A549 (cell line): ENCODE measurements around the gene SORCS2. TPM values are rescaled to one million over a fixed set of nuclear protein-coding genes. Genes with fewer than 3 reads are reported as not detected.

Experiments used
- ATAC-seq, 2 experiments: fragments of 200-7000 bp in 1 of 2; fragments of >200 bp in 1 of 2; cut with Nextera tagmentation in 1 of 2; cut with Tn5 transposase in 1 of 2; 3 replicates each; pipeline versions ENCODE4 v1.8.0 to v1.9.1; 2018 to 2020; ENCODE audit warnings: mild to moderate bottlenecking in 1 of 2, moderate library complexity in 1 of 2
- CTCF ChIA-PET: fragments of 300-600 bp; sonication (Branson Sonifier 250); formaldehyde crosslinking; extraction: SDS; loops from one replicate; lab custom pipeline; 2021; ENCODE audit warnings: antibody characterized with exemption, inconsistent platforms; lab: Yijun Ruan, JAX
- POLR2A ChIA-PET: fragments of 350-600 bp; formaldehyde crosslinking; extraction: SDS; loops from one replicate; lab custom pipeline; 2021; ENCODE audit warnings: antibody characterized with exemption, inconsistent platforms; lab: Yijun Ruan, JAX
- DNase-seq, 2 experiments: peaks; one replicate each; pipeline versions ENCODE4 v3.0.0 to v3.0.0-alpha.2; 2011 to 2016; ENCODE audit warnings: low read depth in 1 of 2, low spot score in 1 of 2
- FAIRE-seq: peaks from 2 replicates; lab custom pipeline; 2011; peaks lifted over from hg19 to GRCh38; lab: Jason Lieb, UNC
- H3K27ac ChIP-seq, 2 experiments: fragments of >200 bp; sonication (Bioruptor Twin); formaldehyde crosslinking; 3 replicates each; pipeline ENCODE4 v1.5.1; 2016 to 2017
- H3K4me1 ChIP-seq: fragments of >200 bp; sonication (Bioruptor Twin); formaldehyde crosslinking; 3 replicates; pipeline ENCODE4 v1.6.1; 2016
- H3K4me2 ChIP-seq: fragments of >200 bp; sonication (Bioruptor Twin); formaldehyde crosslinking; 3 replicates; pipeline ENCODE4 v1.6.1; 2016
- H3K4me3 ChIP-seq: fragments of >200 bp; sonication (Bioruptor Twin); formaldehyde crosslinking; 3 replicates; pipeline ENCODE4 v1.5.1; 2016
- H3K9me3 ChIP-seq: fragments of >200 bp; sonication (Bioruptor Twin); formaldehyde crosslinking; 3 replicates; pipeline ENCODE4 v1.6.1; 2016
- BHLHE40 ChIP-seq: IDR thresholded peaks from 2 replicates; pipeline ENCODE4 v1.6.1; 2012; ENCODE audit warnings: low read depth, low read length, inconsistent platforms
- CEBPB ChIP-seq, 2 experiments: fragments of >200 bp in 1 of 2; sonication (Bioruptor Twin) in 1 of 2; formaldehyde crosslinking in 1 of 2; IDR thresholded peaks; 2 replicates each; pipeline ENCODE4 v1.6.1; 2012 to 2016
- CHD2 ChIP-seq: fragments of 150-350 bp; IDR thresholded peaks from 2 replicates; pipeline ENCODE4 v1.6.1; 2014; ENCODE audit warnings: low read length; ENCODE audit not compliant: partially characterized antibody
- EHF ChIP-seq: fragments of 250-450 bp; sonication (Bioruptor Pico); IDR thresholded peaks from 2 replicates; pipeline ENCODE4 v1.5.0; 2020; ENCODE audit warnings: mild to moderate bottlenecking
- EHMT2 ChIP-seq: fragments of 200-600 bp; sonication (generic); IDR thresholded peaks from 2 replicates; pipeline ENCODE4 v1.6.1; 2016; ENCODE audit warnings: antibody characterized with exemption, low read depth, mild to moderate bottlenecking, moderate library complexity
- ESRRA ChIP-seq: fragments of 150-350 bp; IDR thresholded peaks from 2 replicates; pipeline ENCODE4 v1.6.1; 2014; ENCODE audit warnings: mild to moderate bottlenecking, low read length, borderline replicate concordance
- FOXS1 ChIP-seq: fragments of 250-450 bp; sonication (Bioruptor Pico); IDR thresholded peaks from 2 replicates; pipeline ENCODE4 v1.5.0; 2020; ENCODE audit warnings: mild to moderate bottlenecking, moderate library complexity
- HDAC2 ChIP-seq: fragments of 200-600 bp; sonication (generic); IDR thresholded peaks from 2 replicates; pipeline ENCODE4 v1.6.1; 2016
- HOXB13 ChIP-seq: fragments of 250-450 bp; sonication (Bioruptor Pico); IDR thresholded peaks from 2 replicates; pipeline ENCODE4 v1.5.0; 2020; ENCODE audit warnings: low read depth, mild to moderate bottlenecking, moderate library complexity
- JUNB ChIP-seq: fragments of >200 bp; sonication (Bioruptor Twin); formaldehyde crosslinking; IDR thresholded peaks from 2 replicates; pipeline ENCODE4 v1.6.1; 2016
- KDM5A ChIP-seq: fragments of 200-600 bp; sonication (generic); IDR thresholded peaks from 2 replicates; pipeline ENCODE4 v1.6.1; 2016; ENCODE audit warnings: antibody characterized with exemption, mild to moderate bottlenecking
- MAZ ChIP-seq: fragments of 150-350 bp; IDR thresholded peaks from 2 replicates; pipeline ENCODE4 v1.6.1; 2014; ENCODE audit warnings: antibody characterized with exemption, low read depth, low read length, borderline replicate concordance
- NPAS2 ChIP-seq: fragments of 250-450 bp; sonication (Bioruptor Pico); IDR thresholded peaks from 2 replicates; pipeline ENCODE4 v1.8.0; 2022; ENCODE audit warnings: mild to moderate bottlenecking, moderate library complexity, borderline replicate concordance
- PHF8 ChIP-seq: fragments of 200-600 bp; sonication (generic); IDR thresholded peaks from 2 replicates; pipeline ENCODE4 v1.6.1; 2016; ENCODE audit warnings: low read depth, mild to moderate bottlenecking, antibody characterized with exemption, moderate library complexity, borderline replicate concordance
- POLR2AphosphoS2 ChIP-seq: conservative IDR thresholded peaks from 2 replicates; pipeline ENCODE4 v1.6.1; 2012; ENCODE audit warnings: low read length, improper control_type of control experiment, inconsistent platforms
- RCOR1 ChIP-seq: fragments of 150-350 bp; IDR thresholded peaks from 2 replicates; pipeline ENCODE4 v1.6.1; 2014; ENCODE audit warnings: antibody characterized with exemption, low read length, low read depth
- RFX5 ChIP-seq: fragments of 450-650 bp; IDR thresholded peaks from 2 replicates; pipeline ENCODE4 v1.7.1; 2014; ENCODE audit warnings: antibody characterized with exemption, mild to moderate bottlenecking, moderate library complexity
- SMC3 ChIP-seq: fragments of >200 bp; sonication (Bioruptor Twin); formaldehyde crosslinking; IDR thresholded peaks from 3 replicates; pipeline ENCODE4 v1.6.1; 2018; ENCODE audit warnings: inconsistent platforms
- TP53 ChIP-seq: fragments of 250-450 bp; sonication (Bioruptor Pico); IDR thresholded peaks from 2 replicates; pipeline ENCODE4 v1.5.0; 2021; ENCODE audit warnings: mild to moderate bottlenecking, moderate library complexity
- ZFP36 ChIP-seq: fragments of 450-650 bp; IDR thresholded peaks from 2 replicates; pipeline ENCODE4 v1.6.1; 2014; ENCODE audit warnings: borderline replicate concordance; ENCODE audit not compliant: partially characterized antibody
- WGBS: methylation state at CpG from one replicate; pipeline ENCODE4 v1.1.6; 2017; ENCODE audit errors: missing lambda C conversion rate; 5-methylcytosine and 5-hydroxymethylcytosine counted together
- polyA plus RNA-seq, 4 experiments: library from polyadenylated mRNA; depleted of rRNA in 3 of 4; stranded (reverse); fragments of >200 nt; fragmentation: RNase III in 1 of 4; extraction: RNeasy Plus Mini Kit Qiagen cat#74134 plus additional on column Dnase treatment in 1 of 4; gene quantifications; 2 replicates in 3 of 4; 3 replicates in 1 of 4; pipeline ENCODE4 v1.2.3, GENCODE V29; 2011 to 2017
- TF ChIP-seq, protein P1 (sequence below): IDR thresholded peaks from 2 replicates; pipeline ENCODE4 v1.6.1; 2012; ENCODE audit warnings: low read depth, borderline replicate concordance
- TF ChIP-seq, protein P2 (sequence below): fragments of 250-450 bp; sonication (Bioruptor Pico); IDR thresholded peaks from 2 replicates; pipeline ENCODE4 v1.5.0; 2021; ENCODE audit warnings: mild to moderate bottlenecking, moderate library complexity, borderline replicate concordance
- TF ChIP-seq, protein P3 (sequence below): fragments of >200 bp; sonication (Bioruptor Twin); formaldehyde crosslinking; IDR thresholded peaks from 3 replicates; pipeline ENCODE4 v1.5.1; 2016
- TF ChIP-seq, protein P4 (sequence below): fragments of >200 bp; sonication (Bioruptor Twin); formaldehyde crosslinking; IDR thresholded peaks from 2 replicates; pipeline ENCODE4 v1.6.1; 2016
- TF ChIP-seq, protein P5 (sequence below): fragments of 250-450 bp; sonication (Bioruptor Pico); IDR thresholded peaks from 2 replicates; pipeline ENCODE4 v1.5.0; 2020; ENCODE audit warnings: low read depth, mild to moderate bottlenecking, moderate library complexity
- TF ChIP-seq, protein P6 (sequence below): IDR thresholded peaks from 2 replicates; pipeline ENCODE4 v1.6.1; 2012

The SORCS2 gene
- polyA plus RNA-seq, 2 of the 4 experiments (the other 2 are of a cell fraction) = 1.4 to 4.6 TPM

DNA sequence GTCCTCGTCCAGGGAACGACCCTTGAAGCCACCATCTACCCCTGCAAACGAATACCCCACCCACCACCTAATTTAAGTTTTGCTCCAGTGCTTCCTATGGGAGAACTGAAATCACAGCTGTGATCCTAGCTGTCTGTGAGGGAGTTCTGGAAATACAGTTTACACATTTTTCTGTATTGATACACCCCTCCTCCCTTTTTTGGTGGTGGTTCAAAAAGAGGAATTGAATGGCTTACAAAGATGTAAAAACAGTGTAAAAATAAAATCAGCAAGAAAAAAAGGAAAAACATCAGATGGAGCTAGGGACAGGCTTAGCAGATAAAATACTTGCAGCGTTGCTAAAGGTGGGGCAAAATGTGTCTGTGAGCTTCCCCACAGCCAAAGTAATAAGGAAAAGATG lies 86.6 kb downstream of the SORCS2 start:
- H3K4me1 ChIP-seq = no peaks in the 10 kb centered on the region
- no peak overlapping the region for H3K27ac ChIP-seq
- TF ChIP-seq MAZ = no peak
- TF ChIP-seq TP53 (CRISPR knock-in tag) = no peak
- no peak for TF ChIP-seq POLR2AphosphoS2
- TF ChIP-seq, protein P1, sequence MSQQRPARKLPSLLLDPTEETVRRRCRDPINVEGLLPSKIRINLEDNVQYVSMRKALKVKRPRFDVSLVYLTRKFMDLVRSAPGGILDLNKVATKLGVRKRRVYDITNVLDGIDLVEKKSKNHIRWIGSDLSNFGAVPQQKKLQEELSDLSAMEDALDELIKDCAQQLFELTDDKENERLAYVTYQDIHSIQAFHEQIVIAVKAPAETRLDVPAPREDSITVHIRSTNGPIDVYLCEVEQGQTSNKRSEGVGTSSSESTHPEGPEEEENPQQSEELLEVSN = no peak
- no peak for TF ChIP-seq EHF (CRISPR knock-in tag)
- TF ChIP-seq HOXB13 (CRISPR knock-in tag) = no peak
- no peak for TF ChIP-seq PHF8
- TF ChIP-seq, protein P2, sequence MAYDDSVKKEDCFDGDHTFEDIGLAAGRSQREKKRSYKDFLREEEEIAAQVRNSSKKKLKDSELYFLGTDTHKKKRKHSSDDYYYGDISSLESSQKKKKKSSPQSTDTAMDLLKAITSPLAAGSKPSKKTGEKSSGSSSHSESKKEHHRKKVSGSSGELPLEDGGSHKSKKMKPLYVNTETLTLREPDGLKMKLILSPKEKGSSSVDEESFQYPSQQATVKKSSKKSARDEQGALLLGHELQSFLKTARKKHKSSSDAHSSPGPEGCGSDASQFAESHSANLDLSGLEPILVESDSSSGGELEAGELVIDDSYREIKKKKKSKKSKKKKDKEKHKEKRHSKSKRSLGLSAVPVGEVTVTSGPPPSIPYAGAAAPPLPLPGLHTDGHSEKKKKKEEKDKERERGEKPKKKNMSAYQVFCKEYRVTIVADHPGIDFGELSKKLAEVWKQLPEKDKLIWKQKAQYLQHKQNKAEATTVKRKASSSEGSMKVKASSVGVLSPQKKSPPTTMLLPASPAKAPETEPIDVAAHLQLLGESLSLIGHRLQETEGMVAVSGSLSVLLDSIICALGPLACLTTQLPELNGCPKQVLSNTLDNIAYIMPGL (CRISPR knock-in tag) = no peak
- TF ChIP-seq ZFP36 = no peak
- no peak for TF ChIP-seq RFX5
- TF ChIP-seq NPAS2 (CRISPR knock-in tag) = no peak
- ChIA-PET CTCF (interaction anchor here (1.3 to 2.0 kb wide), 3 partner anchors 17 to 87 kb away, joined by 4 to 6 read pairs (median 6); no protein-coding TSS in a partner anchor), POLR2A (no interaction called here)
- WGBS = 60% methylated on average over 4 of the region's 4 CpGs
- no peak overlapping the region for H3K4me3 ChIP-seq
- no peak for ATAC-seq
- H3K4me2 ChIP-seq = no peak overlapping the region
- no peaks in the 10 kb centered on the region for H3K9me3 ChIP-seq
- DNase-seq = no peak
- no peak for FAIRE-seq

DNA sequence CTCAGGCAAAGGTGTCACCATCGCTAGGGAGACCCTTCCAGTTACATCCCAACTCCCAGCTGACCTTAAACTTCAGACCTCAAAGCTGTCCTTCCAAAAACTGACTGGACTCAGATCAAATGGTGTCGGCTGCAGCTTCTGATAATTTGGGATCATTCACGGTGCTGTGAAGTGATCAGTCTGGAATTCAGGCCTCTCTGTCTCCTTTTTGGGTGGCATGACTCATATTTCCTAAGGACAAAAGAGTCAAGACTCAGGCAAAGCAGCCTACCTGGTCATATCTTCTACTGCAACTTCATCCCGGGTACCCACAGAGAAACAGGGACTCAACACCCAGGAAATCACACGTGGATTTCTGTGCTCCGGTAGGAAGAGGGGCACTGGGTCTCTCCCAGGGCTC lies 87.6 kb downstream of the SORCS2 start:
- TF ChIP-seq TP53 (CRISPR knock-in tag) (no peak), FOXS1 (CRISPR knock-in tag) (no peak)
- 47% methylated on average over 5 of the region's 6 CpGs for WGBS
- FAIRE-seq = no peak
- Histone ChIP-seq H3K4me3 (no peak overlapping the region), H3K9me3 (no peaks in the 10 kb centered on the region), H3K4me1 (no peaks in the 10 kb centered on the region), H3K27ac (no peak overlapping the region), H3K4me2 (no peak overlapping the region)
- POLR2A ChIA-PET = no interaction called here
- CTCF ChIA-PET = interaction anchor here (1.5 to 2.0 kb wide), 2 partner anchors 16 to 88 kb away, joined by 6 read pairs; no protein-coding TSS in a partner anchor
- no peak for DNase-seq
- ATAC-seq = no peak

DNA sequence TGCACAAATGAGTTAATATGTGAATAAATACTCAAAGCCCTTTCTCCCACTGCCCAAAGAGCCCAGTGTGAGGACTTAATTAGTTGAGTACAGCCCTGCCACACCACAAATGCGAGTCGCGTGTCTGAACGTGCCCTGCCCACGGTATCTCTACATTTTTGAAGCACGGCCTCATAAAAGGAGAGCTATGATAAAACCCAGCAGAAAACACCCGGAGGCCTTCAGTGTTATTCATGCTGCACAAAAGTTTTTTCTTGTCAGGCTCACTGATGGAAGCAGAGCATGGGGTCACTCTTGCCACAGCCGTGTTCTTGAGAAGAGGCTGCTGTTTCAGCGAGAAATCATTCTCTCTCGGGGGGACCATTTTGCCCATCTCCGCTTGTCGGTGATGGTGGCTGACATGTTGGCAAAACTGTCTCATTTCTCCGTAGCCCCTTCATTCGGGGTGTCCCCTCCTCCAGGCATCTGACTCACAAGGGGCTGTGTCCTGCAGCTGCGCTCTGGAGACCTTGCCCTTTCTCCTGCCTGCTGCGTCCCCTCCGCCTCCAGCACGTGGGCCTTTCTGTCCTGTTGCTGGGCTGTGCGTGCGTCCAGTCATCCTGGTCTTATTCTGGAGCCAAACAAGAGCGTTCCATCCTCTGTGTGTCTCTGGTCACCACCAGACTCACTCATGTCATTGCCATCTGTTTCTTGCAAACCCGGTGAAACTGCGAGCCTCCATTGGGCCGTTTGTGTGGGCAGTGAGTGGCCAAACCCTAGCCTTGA lies 88.8 kb downstream of the SORCS2 start:
- 81% methylated on average over 23 of the region's 24 CpGs for WGBS
- Histone ChIP-seq H3K4me3 (no peak overlapping the region), H3K27ac (no peak overlapping the region), H3K9me3 (no peaks in the 10 kb centered on the region), H3K4me1 (no peaks in the 10 kb centered on the region), H3K4me2 (no peak overlapping the region)
- ChIA-PET POLR2A (no interaction called here), CTCF (interaction anchor here (0.6 kb wide), 1 partner anchor 160 kb away, joined by 3 read pairs; no protein-coding TSS in a partner anchor)
- DNase-seq (no peak), FAIRE-seq (no peak), ATAC-seq (no peak)
- TF ChIP-seq EHMT2 (no peak), HDAC2 (no peak), RFX5 (no peak), SMC3 (no peak), BHLHE40 (no peak), CEBPB (IDR thresholded peaks at IDR 0.05) (no peak), EHF (CRISPR knock-in tag) (no peak), ESRRA (no peak), RCOR1 (no peak), KDM5A (no peak), CHD2 (no peak), PHF8 (no peak), JUNB (no peak)
- TF ChIP-seq, protein P3, sequence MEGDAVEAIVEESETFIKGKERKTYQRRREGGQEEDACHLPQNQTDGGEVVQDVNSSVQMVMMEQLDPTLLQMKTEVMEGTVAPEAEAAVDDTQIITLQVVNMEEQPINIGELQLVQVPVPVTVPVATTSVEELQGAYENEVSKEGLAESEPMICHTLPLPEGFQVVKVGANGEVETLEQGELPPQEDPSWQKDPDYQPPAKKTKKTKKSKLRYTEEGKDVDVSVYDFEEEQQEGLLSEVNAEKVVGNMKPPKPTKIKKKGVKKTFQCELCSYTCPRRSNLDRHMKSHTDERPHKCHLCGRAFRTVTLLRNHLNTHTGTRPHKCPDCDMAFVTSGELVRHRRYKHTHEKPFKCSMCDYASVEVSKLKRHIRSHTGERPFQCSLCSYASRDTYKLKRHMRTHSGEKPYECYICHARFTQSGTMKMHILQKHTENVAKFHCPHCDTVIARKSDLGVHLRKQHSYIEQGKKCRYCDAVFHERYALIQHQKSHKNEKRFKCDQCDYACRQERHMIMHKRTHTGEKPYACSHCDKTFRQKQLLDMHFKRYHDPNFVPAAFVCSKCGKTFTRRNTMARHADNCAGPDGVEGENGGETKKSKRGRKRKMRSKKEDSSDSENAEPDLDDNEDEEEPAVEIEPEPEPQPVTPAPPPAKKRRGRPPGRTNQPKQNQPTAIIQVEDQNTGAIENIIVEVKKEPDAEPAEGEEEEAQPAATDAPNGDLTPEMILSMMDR = no peak
- TF ChIP-seq, protein P4, sequence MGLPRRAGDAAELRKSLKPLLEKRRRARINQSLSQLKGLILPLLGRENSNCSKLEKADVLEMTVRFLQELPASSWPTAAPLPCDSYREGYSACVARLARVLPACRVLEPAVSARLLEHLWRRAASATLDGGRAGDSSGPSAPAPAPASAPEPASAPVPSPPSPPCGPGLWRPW = no peak
- TF ChIP-seq, protein P5, sequence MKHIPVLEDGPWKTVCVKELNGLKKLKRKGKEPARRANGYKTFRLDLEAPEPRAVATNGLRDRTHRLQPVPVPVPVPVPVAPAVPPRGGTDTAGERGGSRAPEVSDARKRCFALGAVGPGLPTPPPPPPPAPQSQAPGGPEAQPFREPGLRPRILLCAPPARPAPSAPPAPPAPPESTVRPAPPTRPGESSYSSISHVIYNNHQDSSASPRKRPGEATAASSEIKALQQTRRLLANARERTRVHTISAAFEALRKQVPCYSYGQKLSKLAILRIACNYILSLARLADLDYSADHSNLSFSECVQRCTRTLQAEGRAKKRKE = no peak
- TF ChIP-seq, protein P6, sequence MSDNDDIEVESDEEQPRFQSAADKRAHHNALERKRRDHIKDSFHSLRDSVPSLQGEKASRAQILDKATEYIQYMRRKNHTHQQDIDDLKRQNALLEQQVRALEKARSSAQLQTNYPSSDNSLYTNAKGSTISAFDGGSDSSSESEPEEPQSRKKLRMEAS = no peak
